T-helper 22 cell (primary cell): ENCODE results near the gene NDUFAF8.
"Not testable (repeated sequence)": the region's sequence is repeated elsewhere in the genome, so short reads cannot be mapped to it uniquely, and the experiment has no call there.

ENCODE experiments used
- DNase-seq: peaks from one replicate; pipeline ENCODE4 v3.0.0-alpha.2; 2020; ENCODE audit warnings: low read depth

The NDUFAF8 gene

GRCh38 chr17:81223762-81224130, 15.4 kb upstream of the NDUFAF8 start:
- no peak for DNase-seq

GRCh38 chr17:81227630-81228029, 11.5 kb upstream of the NDUFAF8 start:
- DNase-seq: not testable (repeated sequence)

DNA sequence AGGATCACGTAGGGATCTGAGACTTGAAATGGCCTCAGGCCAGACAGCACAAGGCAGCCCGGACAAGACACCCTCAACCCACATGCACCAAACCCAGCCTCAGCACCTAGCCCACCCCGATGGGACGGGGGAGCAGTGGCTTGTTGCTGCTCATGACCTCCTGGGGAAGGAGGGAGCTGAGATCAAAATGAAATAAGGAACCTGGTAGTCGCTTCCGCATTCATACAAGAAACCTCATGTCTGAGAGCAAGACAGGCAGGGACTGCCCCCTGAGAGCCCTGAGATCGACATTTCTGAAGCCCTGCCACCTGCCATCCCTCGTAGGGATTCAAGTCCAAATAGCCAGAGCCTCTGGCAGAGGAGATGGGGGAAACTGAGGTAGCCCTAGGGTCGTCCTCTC, 10.7 kb upstream of the NDUFAF8 start:
- no peak for DNase-seq

DNA sequence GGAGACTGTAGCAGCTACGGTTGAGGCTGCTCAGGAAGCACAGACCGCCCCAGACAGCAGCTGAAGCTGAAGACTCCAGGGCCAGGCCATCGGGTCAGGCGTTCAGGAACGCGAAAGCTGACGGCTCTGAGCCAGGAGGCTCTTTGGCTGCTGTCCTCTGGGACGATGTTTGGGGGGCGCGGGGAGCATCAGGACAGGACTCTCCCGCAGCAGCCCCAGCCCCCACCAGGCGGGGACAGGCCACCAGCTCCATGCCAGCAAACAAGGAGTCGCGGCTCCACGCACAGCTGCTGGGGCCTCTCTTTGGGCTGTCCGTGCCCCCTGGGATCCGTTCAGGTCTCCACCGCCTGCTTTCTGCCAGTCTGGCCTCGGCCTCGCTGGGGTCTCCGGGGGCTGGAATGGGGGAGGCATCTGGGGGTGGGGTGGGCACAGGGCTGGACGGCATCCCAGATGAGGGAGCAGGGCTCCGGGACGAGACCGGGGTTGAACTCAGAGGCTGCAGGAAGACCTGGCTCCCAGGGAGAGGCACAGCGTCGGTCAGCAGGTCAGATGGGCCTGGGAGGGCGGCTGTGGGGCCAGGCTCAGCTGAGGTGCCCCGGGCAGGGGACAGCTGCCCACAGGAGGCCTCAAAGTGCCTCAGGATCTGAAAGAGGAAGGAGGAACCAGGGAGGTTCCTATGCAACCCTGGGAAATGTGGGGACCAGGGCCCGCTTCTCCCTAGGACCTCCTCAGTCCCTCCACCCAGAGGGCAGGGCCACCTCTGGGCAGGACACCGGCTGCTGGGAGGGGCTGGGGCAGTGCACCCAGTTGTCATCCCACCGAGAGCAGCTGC, 10.1 kb upstream of the NDUFAF8 start:
- no peak for DNase-seq

GRCh38 chr17:81229666-81229920, 9.5 kb upstream of the NDUFAF8 start:
- no peak for DNase-seq

DNA sequence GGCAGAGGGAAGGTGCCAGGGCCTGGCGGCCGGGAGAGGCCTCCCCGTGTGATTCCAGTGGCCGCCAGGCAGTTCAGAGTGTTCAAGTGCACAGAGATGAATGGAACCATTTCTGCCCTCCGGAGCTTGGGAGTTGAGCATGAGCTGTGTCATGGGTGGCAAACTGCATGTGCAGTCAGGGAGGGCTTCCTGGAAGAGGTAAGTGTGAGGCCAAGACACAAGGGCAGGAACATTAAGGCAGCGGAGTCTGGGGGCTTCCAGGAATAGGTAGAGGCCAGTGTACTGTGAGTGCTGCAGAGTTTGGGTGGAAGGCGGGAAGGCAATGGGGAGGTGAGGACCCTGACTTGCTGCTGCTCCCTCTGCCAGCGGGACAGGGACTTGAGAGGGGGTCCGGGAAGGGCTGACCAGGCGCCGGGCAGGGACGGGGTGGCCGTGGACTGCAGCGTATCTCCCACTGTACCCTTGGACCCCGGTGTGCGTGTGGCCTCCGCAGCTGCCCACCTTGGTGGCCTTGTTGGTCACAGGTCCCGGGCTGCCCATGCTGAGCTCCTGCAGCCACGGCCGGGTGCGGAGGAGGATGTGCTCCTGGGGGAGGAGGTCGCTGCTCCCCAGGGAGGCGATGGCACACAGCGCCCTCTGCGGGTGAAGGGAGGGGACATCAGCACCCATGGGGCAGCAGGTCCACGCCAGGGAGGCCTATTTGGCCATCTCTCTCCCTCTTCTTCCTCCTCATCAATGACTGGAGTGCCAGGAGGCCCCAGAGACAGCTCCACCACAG, 8.9 kb upstream of the NDUFAF8 start:
- no peak for DNase-seq

DNA sequence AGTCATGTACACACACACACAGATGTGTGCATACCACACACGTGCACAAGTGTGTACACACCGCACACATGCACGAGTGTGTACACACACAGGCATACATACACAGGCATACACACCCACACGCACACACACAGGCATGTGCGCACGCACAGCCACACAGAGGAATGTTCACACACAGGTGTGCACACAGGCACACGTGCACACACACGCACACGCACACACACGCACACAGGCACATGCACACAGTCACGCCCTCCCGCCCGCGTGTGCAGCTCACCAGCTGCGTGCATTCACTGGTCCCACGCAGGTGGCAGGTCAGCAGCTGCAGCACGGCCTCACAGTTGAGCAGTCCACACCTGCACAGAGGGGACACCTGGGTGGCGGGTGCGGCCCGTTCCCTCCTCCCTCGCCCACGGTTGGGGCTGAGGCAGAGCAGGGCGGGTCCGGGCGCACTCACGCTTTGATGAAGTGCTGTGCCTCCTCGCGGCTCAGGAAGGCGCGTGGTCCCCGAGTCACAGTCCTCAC, 7.9 kb upstream of the NDUFAF8 start:
- no peak for DNase-seq

GRCh38 chr17:81231766-81232581, 7.1 kb upstream of the NDUFAF8 start:
- no peak for DNase-seq

DNA sequence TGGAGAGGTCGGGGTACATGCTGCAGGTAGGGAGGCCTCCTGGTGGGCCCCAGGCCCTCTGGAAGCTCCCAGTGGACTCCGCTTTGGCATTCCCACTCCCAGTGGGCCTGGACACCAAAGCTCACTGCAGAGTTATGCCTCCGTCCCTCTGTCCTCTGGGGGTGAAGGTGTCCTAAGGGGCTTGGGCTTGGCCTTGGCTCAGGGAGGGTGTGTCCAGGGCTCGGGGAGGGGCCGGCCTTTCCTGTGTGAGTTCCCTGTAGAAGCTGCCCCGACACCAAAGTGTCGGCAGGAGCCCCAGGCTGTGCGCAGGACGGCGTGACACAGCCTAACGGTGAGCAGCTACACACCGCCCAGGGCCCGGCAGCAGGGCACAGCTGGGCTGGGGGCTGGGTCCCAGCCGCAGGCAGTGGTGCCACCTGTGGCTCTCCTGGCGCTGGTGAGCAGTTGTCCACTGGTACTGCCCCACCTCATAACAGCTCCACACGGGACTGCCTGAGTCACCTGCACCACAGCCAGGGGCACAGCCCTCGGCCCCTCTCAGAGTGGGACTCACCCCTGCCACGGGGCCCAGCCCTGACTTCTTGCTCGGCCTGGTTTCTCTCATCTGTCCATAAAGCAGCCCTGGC, 6.4 kb upstream of the NDUFAF8 start:
- DNase-seq: no peak

DNA sequence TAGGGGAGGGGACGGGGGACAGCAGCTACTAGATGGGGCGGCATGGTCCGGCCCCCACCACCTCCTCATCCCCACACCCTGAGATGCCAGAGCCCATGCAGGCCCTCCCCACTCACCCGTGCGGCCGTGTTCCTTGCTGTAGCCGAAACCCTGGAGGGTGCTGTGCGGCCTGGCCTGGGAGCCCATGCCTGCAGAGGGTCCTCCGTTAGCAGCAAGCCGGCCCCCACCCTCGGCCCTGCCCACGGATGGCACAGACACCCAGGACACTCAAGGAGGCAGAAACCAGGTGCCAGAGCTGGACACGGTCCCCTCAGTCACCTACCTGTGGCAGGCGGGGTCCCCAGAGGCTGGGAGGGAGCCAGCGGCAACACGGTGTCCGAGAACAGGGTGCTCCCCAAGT, 5.8 kb upstream of the NDUFAF8 start:
- no peak for DNase-seq

- DNase-seq: no peak
Measured at GRCh38 chr17:81233811-81234505, 5.2 kb upstream of the NDUFAF8 start.

GRCh38 chr17:81234506-81234855, 4.6 kb upstream of the NDUFAF8 start:
- no peak for DNase-seq

DNA sequence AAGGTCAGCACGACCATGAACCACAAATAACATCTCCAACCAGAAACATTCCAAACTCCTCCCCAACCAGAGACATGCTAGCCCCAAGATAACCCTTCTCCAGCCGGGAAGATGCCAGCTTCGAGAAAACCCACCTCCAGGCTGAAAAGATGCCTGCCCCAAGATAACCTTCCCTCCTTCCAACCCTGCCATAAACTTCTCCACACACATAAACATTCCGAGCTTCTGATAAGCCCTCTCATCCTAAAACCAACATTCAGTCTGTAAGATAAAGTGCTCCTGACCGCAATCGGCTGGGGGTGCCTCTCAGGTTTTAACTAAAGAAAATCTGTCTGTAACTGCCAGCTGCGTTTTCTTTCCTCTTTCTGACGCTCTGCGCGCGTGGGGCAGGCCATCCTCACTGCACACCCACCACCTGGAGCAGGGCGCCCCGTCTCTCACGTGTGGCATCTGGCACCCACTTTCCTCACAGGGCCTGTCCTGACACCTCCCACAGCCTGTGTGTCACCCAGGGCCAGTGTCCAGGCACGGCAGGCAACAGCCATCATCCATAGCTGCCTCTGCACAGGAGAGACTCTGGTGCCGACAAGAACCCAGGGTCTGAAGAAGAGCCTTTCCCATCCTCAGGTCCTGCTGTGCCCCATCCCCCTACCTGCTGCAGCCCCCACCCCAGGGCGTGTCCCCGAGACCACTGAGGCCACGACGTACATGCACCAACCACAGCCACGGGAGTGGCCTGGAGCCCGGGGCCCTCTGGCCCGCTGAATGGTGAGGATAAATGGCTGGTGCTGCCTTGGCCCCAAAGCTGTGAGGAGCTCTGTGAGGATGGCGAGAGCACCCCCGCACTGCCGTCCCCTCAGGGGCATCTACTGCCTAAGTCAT, 3.9 kb upstream of the NDUFAF8 start:
- no peak for DNase-seq

- no peak for DNase-seq
Measured at GRCh38 chr17:81235822-81236740, 3.0 kb upstream of the NDUFAF8 start.

GRCh38 chr17:81236784-81237183, 2.3 kb upstream of the NDUFAF8 start:
- no peak for DNase-seq

DNA sequence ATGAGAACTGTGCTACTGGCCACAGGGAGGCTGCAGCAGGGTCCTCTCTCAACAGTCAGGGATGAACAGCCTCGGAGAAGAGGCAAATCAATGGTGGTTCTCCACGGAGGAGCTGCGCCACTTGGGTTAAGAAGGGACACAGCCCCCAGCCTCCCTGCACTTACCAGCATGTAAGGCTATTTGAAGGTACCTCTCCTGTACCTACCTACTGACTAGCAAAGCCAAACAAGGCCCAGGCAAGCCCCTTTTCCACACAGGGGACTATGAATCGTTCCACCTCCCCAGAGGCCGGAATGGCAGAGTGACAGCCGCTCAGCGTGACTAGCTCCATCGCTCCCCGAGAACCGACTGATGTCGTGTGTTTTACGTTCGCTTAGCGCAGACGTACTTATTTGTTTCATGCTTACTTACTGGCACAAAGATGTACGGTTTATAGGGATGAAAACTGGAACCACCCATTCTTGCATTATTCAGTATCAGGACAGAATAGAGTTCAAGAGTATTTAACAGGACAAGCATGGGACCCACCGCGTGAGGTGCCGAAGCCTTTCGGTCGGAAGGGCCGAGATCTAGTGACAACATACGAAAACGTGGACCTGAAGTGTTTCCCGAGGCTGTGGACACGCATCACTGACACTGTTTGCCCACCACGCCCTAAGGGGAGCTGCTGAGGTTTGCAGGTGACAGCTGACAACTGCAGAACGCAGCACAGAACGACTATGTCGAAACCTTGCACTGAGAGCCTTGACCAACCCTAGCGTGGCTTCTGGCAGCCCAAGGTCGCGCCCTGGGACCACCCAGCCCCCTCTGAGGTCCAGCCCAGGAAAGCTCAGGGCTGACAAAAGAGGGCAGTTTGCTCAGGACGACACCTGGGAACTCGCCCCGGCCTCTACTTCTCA, 1.3 kb upstream of the NDUFAF8 start:
- no peak for DNase-seq

- no peak for DNase-seq
Measured at GRCh38 chr17:81238490-81238814, 666 bp upstream of the NDUFAF8 start.

DNA sequence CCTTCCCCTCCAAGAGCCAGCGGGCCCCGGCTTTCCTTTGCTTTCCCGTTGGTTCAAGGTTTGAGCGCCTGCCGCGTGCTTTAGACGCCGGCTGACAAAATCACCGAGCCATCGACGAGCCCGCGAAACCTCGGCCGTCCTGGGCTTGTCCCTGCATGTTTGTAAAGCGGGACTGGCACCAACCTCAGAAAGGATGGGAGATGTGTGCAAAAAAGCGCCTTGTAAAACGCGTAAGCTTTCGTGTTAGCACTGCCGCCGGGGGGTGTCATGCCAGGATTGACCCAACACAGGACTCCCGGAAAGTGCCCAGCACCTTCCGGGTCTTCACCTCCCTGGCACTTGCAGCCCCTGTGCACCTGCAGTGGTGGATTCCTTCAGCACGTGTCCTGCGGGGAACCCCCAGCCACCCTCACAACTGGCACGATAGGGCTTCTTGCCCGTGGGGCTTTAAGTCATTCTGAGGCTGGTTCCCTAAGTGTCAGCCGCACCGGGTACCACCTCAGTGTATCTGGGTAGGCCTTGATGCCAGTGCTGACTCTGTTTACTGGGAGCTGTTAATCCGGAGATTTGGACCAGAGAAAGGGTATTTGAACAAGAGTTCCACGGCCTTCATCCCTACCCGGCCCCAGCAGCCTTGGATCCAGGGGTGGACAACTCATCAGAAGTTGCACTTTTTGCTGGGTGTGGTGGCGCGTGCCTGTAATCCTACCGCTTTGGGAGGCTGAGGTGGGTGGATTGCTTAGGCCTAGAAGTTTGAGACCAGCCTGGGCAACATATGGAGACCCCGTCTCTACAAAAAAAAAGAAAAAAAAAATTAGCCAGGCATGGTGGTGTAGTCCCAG, 817 bp downstream of the NDUFAF8 start:
- no peak for DNase-seq
